Mammary epithelial cell (primary cell): ENCODE results near the gene NT5C.

Source experiments
- CTCF ChIP-seq, 2 donors: IDR thresholded peaks in 1 of 2; conservative IDR thresholded peaks in 1 of 2; 2 replicates each; pipeline ENCODE4 v1.5.1; 2011 to 2012; ENCODE audit warnings: inconsistent platforms in 2 of 2, low read length in 2 of 2, mild to moderate bottlenecking in 2 of 2, control low read depth in 1 of 2, low read depth in 1 of 2; ENCODE audit not compliant: insufficient read depth in 1 of 2; ENCODE audit errors: extremely low read depth in 1 of 2
- EZH2 ChIP-seq: IDR thresholded peaks from 2 replicates; pipeline ENCODE4 v1.6.1; 2012; ENCODE audit warnings: low read length, inconsistent platforms, borderline replicate concordance

DNA sequence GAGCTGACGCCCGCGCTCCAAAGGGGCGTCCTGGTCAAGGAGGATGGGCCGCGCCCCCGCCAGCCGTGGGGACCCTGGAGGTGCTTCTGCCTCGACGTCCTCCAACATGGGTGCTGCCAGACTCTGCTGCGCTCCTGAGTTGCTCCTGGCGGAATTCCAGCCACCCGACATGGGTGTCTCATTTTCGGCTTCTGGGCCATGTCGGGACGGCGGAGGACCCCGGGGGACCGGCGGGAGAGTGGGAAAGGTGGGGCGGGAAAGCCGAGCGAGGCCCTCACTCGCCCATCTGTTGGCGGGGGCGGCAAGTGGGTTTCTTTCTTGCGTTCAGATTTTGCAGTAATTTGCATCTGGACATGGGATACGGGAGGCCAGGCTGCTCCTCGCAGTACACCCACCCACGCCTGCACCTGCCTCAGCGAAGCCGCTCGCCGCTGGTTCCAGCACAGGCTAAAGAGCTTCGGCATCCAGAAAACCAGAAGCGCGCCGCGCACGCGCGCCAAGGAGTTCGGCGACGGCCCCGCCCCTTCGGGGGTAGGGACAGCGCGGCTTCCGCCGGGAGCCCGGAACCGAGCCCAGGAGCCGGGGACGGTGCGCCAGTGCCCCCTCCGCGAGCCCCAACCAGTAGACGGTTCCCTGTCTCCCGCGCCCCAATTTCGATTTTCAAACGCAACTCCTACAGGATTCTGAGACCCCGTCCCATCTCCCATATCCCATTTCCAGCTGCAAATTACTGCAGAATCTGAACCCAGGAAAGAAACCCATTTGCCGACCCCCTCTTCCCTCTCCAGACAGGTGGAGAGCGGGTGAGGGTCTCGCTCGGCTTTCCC is 21.9 kb downstream of the NT5C start, which contains the start of gene ARMC7:
- TF ChIP-seq CTCF (conservative IDR thresholded peaks at IDR 0.05 in 1 of 2, IDR thresholded peaks at IDR 0.05 in 1 of 2; ENCODE audit: extremely low read depth in 1 of 2, insufficient read depth in 1 of 2, low read depth in 1 of 2, low read length in 2 of 2) (no peak), EZH2 (no peak)
